RPMI7951 (cell line): ENCODE results near the gene ALK. TPM values are rescaled to one million over a fixed set of nuclear protein-coding genes. Genes with fewer than 3 reads are reported as not detected.

Source experiments
- DNase-seq: peaks from one replicate; pipeline ENCODE4 v3.0.0-alpha.2; 2012; ENCODE audit warnings: low read depth
- total RNA-seq: library from RNA; depleted of rRNA; stranded (reverse); fragments of >200 nt; shearing (Covaris generic); gene quantifications from 2 replicates; pipeline ENCODE4 v1.2.3, GENCODE V29; 2014

Gene ALK
- total RNA-seq, 1 experiment from 2014 or later: 0.12 TPM

DNA sequence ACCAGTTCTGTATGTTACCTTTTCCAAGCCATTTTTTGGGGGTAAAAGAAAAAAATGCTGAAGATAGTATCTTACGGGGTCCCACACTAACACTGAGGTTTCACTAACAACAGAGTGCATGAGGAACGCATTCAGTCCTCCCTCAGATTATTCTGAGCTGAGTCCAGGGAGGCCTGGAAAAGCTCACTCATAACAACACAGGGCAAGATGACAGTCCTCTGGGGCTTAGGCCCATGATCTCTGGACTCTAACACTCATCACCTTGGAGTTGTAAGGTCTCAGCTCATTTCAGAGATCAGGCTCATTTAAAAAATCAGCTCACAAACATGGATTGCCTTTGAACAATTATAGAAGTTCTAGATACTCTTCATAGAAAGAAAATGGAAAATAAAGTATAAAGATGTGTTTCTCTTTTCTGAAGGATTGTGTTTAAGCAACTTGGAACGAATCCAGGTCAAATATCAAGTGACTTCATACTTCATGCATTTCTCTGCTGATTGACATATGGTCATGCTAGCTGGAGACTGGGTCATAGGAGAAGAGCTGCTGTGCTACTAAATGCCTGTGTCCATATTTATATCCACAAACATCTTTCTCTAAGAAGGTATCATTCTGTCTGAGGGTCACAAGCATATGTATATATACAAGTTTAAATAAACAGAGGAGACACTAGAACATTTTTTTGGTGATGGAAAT, 265.8 kb downstream of the ALK start:
- DNase-seq: no peak

DNA sequence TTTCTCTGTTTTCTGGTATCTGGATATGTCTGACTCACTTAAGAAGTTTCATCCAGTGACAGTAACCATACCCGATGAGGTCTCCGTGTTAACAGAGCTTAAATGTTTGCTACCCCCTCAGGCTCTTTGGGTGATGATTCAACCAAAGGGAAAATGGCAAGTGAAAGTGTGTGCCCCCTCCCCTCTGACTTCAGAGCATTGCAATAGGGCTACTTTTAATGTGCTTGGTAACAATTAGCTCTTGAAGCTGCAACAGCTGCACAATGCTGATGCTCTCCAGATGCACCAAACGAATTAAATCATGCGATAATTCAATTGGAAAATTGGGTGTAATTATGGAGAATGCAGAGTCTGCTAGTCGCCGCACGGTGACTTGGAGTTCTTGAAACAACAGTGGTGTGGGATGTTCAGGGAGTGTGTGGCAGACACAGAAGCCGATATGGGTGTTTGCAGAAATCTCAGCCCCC, 270.7 kb downstream of the ALK start:
- peak; percentile 73 for DNase-seq

DNA sequence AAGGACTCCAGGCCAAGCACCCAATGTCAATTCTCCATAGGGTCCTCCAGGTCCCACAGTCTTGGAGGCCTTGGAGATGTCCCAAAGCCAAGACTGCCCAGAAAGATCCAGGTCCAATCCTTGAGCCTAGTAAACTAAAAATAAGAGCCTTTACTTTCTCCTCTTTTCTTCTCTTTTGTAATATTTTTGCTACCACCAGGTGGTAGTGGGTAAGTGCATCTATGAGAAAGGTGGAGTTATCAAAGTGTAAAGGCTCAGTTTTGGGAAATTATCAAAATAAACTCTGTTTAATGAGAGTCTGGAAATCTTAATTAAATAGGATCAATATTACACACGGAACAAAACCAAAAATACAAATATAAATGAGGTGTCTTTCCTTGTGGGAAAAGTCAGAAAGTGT, 276.4 kb downstream of the ALK start:
- no peak for DNase-seq

DNA sequence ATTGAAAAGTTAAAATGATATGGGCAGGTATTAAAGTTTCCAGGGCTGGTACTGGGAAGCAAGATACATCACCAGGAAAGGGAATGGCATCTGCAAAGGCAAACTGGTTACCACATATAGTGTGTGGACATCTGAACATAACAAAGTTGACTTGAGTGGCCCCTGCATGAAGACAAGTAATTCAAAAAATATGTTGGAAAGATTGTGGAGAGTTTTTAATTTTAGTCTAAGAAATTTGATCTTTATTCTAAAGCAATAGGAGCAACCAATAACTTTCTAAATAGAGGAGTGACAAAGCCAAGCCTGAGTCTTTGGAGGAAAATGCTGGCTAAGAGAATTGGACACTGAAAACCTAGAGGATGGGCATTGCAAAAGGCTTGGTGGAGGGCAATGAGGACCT, 278.2 kb downstream of the ALK start:
- DNase-seq: no peak

DNA sequence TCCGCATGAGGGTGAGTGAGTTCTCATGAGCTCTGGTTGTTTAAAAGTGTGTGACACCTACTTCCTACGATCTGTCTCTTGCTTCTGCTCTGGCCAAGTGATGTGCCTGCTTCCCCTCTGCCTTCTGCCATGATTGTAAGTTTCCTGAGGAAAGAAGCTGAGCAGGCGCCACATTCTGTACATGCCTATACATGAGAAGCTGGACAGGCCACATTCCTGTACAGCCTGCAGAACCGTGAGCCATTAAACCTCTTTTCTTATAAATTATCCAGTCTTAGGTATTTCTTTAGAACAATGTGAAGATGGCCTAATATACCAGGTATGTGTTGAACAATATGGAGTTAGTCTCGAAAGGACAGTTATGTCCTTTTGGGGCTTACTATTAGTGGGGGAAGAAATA, 281.0 kb downstream of the ALK start:
- no peak for DNase-seq

DNA sequence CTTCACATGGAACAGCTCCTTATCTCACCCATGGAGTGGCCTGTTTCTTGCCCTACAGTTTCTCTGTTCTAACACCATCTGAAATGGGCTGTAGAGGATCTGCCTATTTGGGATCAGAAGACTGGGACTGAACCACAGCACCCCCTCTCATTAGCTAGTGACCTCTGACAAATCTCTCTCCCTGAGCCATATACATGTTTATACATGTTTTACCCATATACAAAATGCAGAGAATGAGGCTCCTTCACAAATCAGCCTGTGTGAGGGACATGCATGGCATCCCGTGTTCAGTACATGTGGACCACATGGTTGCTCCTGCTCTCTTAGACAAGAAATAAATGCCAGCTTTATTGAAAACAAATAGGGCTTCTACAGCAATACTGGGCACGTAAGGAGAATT, 282.7 kb downstream of the ALK start:
- DNase-seq: no peak

DNA sequence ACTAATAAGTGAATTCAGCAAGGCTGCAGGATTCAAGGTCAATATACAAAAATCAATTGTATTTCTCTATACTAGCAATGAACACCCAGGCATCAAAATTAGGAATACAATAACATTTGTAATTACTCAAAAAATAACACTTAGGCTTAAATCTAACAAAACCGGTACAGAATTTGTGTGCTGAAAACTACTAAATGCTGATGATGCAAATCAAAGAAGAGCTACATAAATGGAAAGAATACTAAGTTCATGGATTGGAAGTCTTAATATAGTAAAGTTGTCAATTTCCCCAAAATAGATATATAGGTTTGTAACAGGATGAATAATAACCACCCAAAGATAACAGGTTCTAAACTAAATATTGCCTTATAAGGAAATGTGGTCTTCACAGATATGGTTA, 286.5 kb downstream of the ALK start:
- DNase-seq: no peak

DNA sequence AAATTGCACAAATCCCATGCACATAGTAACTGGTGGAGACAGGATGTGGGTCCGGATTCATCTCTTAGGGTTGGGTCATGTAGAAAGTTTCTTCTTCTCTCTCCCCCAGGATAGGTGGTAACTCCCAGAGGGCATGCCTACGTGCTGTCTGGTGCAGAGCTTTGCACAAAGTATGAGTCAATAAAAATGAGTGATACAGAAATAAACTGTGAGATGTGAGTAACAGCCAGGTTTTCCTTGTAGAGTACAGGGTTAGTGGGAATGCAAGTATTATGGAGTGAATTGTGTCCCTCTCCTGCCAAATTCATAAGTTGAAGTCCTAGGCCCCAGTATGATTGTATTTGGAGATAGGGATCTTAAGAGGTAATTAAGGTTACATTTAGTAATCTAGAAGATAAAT, 289.4 kb downstream of the ALK start:
- DNase-seq: peak; percentile 75

DNA sequence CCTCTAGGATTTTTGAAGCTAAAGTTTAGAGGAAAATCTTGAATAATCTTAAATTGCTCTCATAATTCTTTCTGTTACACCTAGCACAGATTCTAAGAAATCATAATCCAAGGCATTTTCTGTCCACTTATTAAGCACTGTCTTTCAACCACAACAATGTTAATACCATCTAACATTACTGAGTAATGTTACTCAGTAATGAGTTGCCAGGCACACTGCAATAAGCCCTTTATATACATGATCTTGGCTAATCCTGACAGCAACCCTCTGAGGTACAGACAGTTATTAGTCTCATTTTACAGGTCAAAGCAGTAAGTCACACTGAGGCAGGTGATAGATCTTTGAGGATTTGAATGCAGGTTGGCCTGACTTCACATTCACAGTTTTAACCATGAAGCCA, 291.9 kb downstream of the ALK start:
- DNase-seq: no peak

DNA sequence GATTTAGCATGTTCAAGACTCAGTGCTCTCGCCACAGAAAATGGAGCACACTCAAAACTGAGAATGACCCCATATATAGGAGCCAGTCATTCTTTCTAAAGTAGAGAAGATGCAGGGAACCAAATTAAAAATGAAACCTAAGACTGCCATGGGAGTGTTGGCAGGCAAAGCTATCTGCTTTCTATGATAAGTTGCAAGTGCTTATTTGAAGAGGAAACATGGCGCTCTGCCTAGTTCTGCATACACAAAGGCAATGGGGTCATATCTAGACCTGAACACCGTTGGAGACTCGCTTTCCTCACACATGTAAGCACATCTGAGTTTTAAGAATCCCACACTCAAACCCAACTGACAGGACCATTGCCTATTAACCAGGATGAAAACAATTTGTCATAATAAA, 292.5 kb downstream of the ALK start:
- DNase-seq: no peak

DNA sequence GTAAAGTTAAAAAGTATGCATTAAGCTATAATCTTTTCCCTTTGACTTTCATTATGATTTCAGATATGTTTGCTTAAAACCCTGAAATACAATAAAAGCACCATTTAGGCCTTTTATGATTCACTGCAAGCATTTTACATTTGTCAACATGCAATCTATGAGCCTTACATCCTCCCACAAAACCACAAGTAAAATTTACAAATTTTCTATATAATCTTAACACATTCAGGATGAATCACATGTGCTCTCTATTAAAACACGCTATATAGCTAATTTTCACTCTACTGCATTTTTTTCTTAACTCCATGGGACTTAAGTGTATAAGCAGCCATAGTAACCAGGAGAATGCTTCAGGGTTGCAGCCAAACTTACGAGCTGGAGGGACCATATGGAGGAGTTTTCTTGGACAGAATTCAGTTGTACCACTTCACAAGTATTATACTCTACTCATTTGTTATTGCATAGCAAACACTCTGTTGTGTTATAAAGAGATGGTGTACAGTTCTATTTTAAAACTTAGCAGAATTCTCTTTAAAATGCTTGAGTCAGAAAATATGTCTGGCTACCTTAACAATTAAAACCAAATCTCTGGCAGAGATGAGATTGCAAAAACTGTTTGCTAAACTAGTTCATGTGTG, 293.2 kb downstream of the ALK start:
- peak; percentile 11 for DNase-seq

DNA sequence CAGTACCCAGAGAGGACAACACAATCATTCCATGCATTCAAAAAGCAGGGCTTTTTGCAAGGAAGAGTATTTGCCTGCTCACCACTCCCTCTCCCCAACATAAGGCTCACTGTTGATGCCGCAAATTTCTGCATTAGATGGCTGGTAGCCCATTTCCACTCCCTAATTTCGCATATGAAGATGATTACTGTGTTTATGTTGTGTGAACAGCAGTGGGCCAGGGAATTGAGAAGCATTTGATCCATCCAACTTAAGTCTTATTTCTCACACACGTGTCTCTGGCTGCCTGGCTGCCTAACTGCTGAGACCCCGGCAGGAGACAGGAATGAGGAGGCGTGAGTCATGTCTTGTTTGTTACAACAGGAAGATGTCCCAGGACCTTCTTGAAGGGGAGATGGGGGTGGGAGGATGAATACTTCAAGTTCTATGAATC, 294.1 kb downstream of the ALK start:
- peak; percentile 59 for DNase-seq

DNA sequence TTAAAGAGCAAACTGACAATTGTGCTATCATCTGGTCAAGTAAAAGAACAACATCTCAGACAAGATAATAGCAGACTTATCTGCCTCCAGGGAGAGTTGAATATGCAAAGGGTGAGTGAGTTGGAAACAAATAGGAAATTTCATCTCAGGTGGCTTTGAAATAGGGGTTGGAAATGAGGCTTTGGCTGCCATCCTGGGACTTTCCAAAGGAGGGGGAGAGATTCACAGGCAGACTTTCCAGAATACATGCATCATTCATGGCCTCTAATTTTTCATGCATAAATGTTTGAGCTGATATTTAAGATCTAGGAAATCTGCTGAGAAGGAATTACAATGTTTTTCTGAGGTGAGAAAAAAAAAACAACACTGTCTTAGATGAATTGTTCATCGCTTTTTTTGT, 300.5 kb downstream of the ALK start:
- no peak for DNase-seq

DNA sequence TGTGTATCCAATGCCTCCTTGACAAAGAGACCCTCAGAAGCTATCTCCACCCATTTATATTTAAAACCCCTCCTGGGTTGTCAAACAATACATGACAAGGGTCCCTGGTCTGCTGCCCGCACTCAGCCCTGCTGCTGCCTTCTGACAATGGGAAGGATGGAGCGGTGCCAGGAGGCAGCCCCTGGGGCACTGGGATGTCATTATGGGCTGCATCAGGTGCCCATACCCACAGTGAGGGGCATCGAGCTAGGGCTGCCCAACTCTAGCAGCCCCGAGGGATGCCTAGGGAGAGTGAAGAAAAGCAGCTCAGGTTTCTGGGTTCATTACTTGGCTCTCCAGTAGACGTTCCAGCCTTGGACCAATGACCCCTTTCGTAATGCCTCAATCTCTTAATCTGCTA, 301.7 kb downstream of the ALK start:
- DNase-seq: no peak

DNA sequence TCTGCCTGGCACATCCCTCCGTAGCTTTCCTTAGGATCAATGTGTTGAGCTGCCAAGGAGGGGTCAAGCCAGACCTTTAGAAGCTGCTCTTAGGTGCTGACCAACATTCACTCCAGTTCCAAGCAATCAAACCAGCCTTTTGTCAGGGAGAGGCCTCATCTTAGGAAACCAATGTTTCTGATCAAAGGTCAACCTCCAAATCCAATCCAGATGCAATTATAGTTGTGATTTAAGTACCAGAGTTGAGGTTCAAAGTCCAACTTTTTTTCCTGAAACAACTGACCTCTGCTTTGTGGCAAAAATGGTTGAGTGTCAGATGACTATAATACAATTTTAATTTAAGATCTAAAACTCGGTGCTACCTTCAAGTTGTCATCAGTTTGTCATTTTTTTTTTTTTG, 303.4 kb downstream of the ALK start:
- no peak for DNase-seq

DNA sequence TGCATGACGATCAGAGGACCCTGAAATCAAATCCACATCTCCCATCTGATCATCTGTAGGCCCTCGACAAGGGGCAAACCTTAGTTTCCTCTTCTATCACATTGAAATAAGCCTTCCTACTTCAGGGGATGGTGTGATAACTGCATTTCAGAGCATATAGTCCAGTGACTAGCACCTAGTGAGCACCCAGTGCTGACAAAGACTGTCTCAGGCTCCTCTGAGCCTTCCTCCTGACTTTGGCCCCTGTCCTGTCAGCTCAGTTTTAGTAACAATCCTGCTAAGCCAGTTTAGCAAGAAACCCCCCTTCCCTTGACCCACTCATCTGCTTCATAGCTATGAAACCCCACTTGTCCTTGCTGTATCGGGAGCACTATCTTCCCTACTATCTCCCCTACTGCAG, 304.0 kb downstream of the ALK start:
- no peak for DNase-seq

DNA sequence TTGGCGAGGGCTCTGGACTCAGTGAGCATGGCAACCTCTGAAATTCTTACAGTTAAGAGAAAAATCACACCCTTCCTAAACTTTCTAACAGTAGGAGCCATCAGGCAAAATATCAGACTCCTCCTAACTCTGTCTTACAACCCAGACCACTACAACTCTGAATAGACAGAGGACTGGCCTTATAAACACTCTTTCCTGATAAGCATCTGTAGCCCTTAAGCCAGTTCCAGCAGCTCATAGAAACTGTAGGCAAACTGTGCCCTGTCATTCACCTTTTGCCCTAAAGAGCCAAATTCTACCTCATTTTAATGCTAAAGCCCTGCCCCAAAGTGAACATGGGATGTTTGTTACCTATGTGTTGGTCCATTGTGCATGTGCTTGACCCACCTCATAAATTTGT, 304.8 kb downstream of the ALK start:
- DNase-seq: no peak

DNA sequence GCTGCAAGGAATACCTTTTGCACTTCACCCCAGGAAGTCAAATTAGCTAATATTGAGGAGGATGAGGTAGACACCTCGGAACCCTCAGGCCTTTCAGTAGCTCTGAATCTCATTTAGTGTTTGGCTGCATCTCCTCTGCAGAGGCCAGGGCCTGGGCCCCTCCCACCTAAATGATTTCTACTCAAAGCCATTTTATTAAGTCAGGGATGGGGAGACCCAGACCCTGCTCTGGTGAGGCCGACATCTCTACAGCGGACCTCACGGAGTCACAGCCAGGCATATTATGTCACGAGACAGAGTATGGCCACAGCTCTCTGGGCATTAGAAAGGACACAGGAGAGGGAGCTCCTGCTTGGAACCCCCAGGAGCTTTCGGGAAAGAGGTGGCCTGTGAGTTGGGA, 305.5 kb downstream of the ALK start:
- DNase-seq: no peak

DNA sequence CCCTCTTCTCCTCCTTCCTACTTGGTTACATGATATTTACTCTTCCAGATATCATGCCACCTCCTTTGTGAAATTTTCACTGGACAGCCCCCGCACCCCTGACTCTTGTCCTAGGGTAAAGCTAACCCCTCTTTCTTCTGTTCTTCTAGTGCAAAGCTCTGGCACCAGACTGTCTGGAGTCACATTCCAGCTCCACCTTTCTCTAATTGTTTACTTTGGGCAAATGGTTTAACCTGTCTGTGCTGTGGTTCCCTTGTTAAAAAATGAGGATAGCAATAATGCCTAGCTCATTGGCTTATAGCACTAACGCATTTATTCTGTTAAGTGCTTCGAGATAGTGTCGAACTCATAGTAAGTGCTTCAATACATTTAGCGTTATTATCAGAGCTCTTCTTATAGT, 306.2 kb downstream of the ALK start:
- no peak for DNase-seq

DNA sequence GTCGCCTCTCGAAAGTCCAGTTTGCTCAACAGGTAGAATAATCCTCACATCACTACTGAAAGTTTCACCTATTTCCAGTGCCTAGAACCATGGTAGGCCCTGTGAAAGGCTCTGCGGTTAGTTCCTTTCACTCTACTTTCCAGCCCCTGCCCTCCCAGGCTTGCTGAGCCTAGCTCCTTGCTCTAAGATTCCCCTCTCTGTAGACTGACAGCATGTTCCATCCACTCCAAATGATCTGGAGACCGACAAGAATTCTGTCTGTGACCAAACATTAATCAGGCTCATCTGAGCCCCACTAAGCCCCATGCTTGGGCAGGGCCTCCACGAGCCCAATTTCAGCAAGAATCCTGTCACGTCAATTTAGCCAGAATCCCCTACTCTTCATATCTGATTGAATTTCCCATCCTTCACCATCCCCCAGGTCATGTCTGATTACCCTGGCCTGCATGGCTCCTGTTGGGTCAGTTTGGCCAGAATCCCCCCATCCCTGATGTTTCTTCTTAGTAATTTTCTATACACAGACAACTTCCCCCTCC, 307.0 kb downstream of the ALK start:
- DNase-seq: no peak

DNA sequence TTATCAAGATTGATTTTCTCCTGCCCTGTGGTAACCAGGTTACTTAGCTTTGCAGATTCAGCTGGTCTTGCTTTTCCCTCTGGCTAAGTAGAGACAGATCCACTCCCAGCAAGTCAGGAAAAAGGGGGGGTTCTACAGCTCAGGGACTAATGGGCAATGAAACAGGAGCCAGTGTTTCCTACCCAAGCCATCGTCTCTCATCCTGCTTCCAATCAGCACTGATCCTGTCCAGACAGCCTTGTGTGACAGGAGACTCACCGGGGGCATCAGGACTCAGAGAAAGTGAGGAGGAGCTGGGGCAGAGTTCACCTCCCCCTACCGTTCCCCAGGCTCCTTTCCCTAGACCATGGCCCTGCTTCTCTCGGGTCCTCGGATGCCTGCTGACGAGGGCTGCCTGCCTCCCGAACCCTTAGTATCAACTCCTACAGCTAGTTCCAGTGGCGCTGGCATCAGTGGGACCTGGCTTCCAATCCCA, 307.6 kb downstream of the ALK start:
- no peak for DNase-seq

DNA sequence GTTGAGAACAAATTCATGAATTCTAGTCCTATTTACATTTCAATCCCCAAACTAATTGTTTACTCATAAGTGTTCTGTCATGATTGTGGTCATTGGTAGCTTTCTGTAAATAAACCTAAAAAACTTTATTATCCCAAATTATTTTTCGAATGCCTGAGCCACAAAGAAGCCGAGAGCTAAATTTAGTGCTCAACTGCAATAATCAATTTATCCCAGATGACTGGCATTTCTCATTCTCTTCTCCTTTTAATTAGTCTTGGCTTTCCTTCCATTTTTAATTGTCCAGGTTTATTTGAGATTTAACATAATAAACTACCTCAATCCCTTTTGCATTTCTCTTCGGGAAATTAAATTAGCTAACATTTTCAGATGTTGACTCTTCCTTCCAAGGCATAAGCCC, 308.3 kb downstream of the ALK start:
- DNase-seq: no peak

DNA sequence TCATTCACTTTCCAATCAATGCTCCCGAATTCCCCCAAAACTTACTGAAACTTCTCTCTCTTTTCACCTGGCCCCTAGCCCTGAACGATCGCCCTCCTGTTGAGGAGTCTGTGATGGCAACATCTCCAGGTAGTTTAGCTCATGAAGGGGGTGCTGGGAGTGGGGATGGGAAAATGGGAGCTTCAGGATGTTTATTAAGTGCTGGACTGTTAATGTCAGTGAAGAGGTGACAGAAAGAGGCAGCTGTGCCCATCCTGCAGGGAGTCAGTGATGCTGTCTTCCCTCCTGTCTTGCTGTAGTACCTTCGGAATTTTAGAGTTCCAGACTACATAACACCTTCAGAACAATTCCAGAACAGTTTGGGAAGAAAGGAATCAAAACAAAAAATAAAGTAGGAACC, 308.8 kb downstream of the ALK start:
- no peak for DNase-seq
